IMR-90 (cell line): ENCODE measurements around the gene PTPRN2. TPM values are rescaled to one million over a fixed set of nuclear protein-coding genes. Genes with fewer than 3 reads are reported as not detected.

Source experiments
- ATAC-seq: fragments of 200-7000 bp; cut with Tn5 transposase; 2 replicates; pipeline ENCODE4 v1.9.1; 2020; ENCODE audit warnings: low read depth, mild to moderate bottlenecking, moderate library complexity
- BruUV-seq: library from RNA; stranded (reverse); fragments of 400-500 nt; replicated peaks from 2 replicates; lab custom pipeline; 2021; lab: Mats Ljungman, UMichigan
- CTCF ChIA-PET: fragments of 300-600 bp; formaldehyde crosslinking; extraction: SDS; loops from one replicate; lab custom pipeline; 2021; ENCODE audit warnings: antibody characterized with exemption; lab: Yijun Ruan, JAX
- POLR2A ChIA-PET: fragments of 300-600 bp; sonication (Branson Sonifier 250); formaldehyde crosslinking; loops from one replicate; lab custom pipeline; 2022; ENCODE audit warnings: antibody characterized with exemption; ENCODE audit not compliant: unreplicated experiment; lab: Charles Lee
- DNase-seq: peaks from one replicate; pipeline ENCODE4 v3.0.0; 2013
- H2AFZ ChIP-seq: replicated peaks from 2 replicates; pipeline ENCODE3; 2013; ENCODE audit warnings: low read length, mild to moderate bottlenecking; ENCODE audit not compliant: poor library complexity
- H2AK5ac ChIP-seq: 2 replicates; pipeline ENCODE4 v1.6.1; 2013; ENCODE audit warnings: low read depth, low read length, inconsistent platforms
- H2AK9ac ChIP-seq: replicated peaks from 2 replicates; pipeline ENCODE3; 2013; ENCODE audit warnings: mild to moderate bottlenecking, low read depth, low read length, moderate library complexity; ENCODE audit not compliant: poor library complexity
- H2BK120ac ChIP-seq: 2 replicates; pipeline ENCODE4 v1.6.1; 2013; ENCODE audit warnings: low read depth, low read length, inconsistent platforms
- H2BK15ac ChIP-seq: 3 replicates; pipeline ENCODE4 v1.6.1; 2013; ENCODE audit warnings: low read depth, low read length, inconsistent platforms
- H2BK20ac ChIP-seq: 2 replicates; pipeline ENCODE4 v1.6.1; 2013; ENCODE audit warnings: low read depth, mild to moderate bottlenecking, inconsistent platforms, low read length, moderate library complexity
- H2BK5ac ChIP-seq: 2 replicates; pipeline ENCODE4 v1.6.1; 2013; ENCODE audit warnings: mild to moderate bottlenecking, low read depth, low read length, inconsistent platforms; ENCODE audit not compliant: poor library complexity, severe bottlenecking
- H3K14ac ChIP-seq: replicated peaks from 2 replicates; pipeline ENCODE4 v1.6.1; 2013; ENCODE audit warnings: low read depth, low read length, inconsistent platforms
- H3K18ac ChIP-seq: 2 replicates; pipeline ENCODE4 v1.6.1; 2013; ENCODE audit warnings: low read depth, low read length, control low read depth
- H3K23ac ChIP-seq: 2 replicates; pipeline ENCODE4 v1.6.1; 2013; ENCODE audit warnings: low read depth, low read length, inconsistent platforms
- H3K27ac ChIP-seq: 2 replicates; pipeline ENCODE4 v1.5.1; 2013; ENCODE audit warnings: mild to moderate bottlenecking, control low read depth, low read length; ENCODE audit not compliant: insufficient read depth
- H3K27me3 ChIP-seq: 2 replicates; pipeline ENCODE4 v1.6.1; 2013; ENCODE audit warnings: low read length; ENCODE audit not compliant: control insufficient read depth, insufficient read depth
- H3K36me3 ChIP-seq: 2 replicates; pipeline ENCODE4 v1.6.1; 2013; ENCODE audit warnings: low read length, mixed read lengths; ENCODE audit not compliant: control insufficient read depth, insufficient read depth
- H3K4ac ChIP-seq: 2 replicates; pipeline ENCODE4 v1.6.1; 2013; ENCODE audit warnings: low read depth, low read length, inconsistent platforms
- H3K4me1 ChIP-seq: 2 replicates; pipeline ENCODE4 v1.6.1; 2013; ENCODE audit warnings: low read length, mixed read lengths; ENCODE audit not compliant: control insufficient read depth, insufficient read depth
- H3K4me2 ChIP-seq: 2 replicates; pipeline ENCODE4 v1.6.1; 2013; ENCODE audit warnings: low read depth, mild to moderate bottlenecking, control low read depth, low read length, moderate library complexity
- H3K4me3 ChIP-seq: 2 replicates; pipeline ENCODE4 v1.5.1; 2013; ENCODE audit warnings: low read depth, mild to moderate bottlenecking, control low read depth, low read length, moderate library complexity; ENCODE audit not compliant: insufficient read depth
- H3K56ac ChIP-seq: 2 replicates; pipeline ENCODE4 v1.6.1; 2013; ENCODE audit warnings: low read length, inconsistent platforms; ENCODE audit not compliant: insufficient read depth; ENCODE audit errors: extremely low read depth
- H3K79me1 ChIP-seq, 2 experiments: 2 replicates each; pipeline ENCODE4 v1.6.1; 2013; ENCODE audit warnings: low read length in 2 of 2, inconsistent platforms in 1 of 2, low read depth in 1 of 2
- H3K9ac ChIP-seq: 2 replicates; pipeline ENCODE4 v1.6.1; 2013; ENCODE audit warnings: low read depth, low read length, control low read depth
- H3K9me1 ChIP-seq: 2 replicates; pipeline ENCODE4 v1.6.1; 2013; ENCODE audit warnings: low read length, inconsistent platforms; ENCODE audit not compliant: insufficient read depth
- H3K9me3 ChIP-seq: 2 replicates; pipeline ENCODE4 v1.6.1; 2013; ENCODE audit warnings: low read length; ENCODE audit not compliant: control insufficient read depth, insufficient read depth
- H4K20me1 ChIP-seq: 2 replicates; pipeline ENCODE4 v1.6.1; 2013; ENCODE audit warnings: low read length, inconsistent platforms; ENCODE audit not compliant: insufficient read depth
- H4K5ac ChIP-seq: 2 replicates; pipeline ENCODE4 v1.6.1; 2013; ENCODE audit warnings: mild to moderate bottlenecking, low read depth, low read length, control low read depth
- H4K8ac ChIP-seq, 2 experiments: 2 replicates each; pipeline ENCODE4 v1.6.1; 2013; ENCODE audit warnings: low read depth in 2 of 2, low read length in 2 of 2, control low read depth in 1 of 2, inconsistent platforms in 1 of 2
- H4K91ac ChIP-seq: 2 replicates; pipeline ENCODE4 v1.6.1; 2013; ENCODE audit warnings: low read depth, low read length, inconsistent platforms; ENCODE audit not compliant: insufficient read depth
- BHLHE40 ChIP-seq: fragments of 150-350 bp; IDR thresholded peaks from 2 replicates; pipeline ENCODE4 v1.6.1; 2016; ENCODE audit warnings: mild to moderate bottlenecking, low read depth, low read length
- CEBPB ChIP-seq: IDR thresholded peaks from 2 replicates; pipeline ENCODE4 v1.6.1; 2012; ENCODE audit warnings: low read depth, low read length, improper control_type of control experiment
- CHD1 ChIP-seq: IDR thresholded peaks from 2 replicates; pipeline ENCODE4 v1.6.1; 2012; ENCODE audit warnings: low read depth, low read length, improper control_type of control experiment
- MAZ ChIP-seq: IDR thresholded peaks from 2 replicates; pipeline ENCODE4 v1.6.1; 2012; ENCODE audit warnings: low read depth, mild to moderate bottlenecking, low read length, improper control_type of control experiment, moderate library complexity, borderline replicate concordance
- NFE2L2 ChIP-seq: fragments of 150-350 bp; IDR thresholded peaks from 2 replicates; pipeline ENCODE4 v1.6.1; 2016; ENCODE audit warnings: low read depth, mild to moderate bottlenecking, low read length
- RAD21 ChIP-seq: IDR thresholded peaks from 2 replicates; pipeline ENCODE4 v1.6.1; 2012; ENCODE audit warnings: low read length, improper control_type of control experiment
- RCOR1 ChIP-seq: IDR thresholded peaks from 2 replicates; pipeline ENCODE4 v1.6.1; 2012; ENCODE audit warnings: mild to moderate bottlenecking, low read length, improper control_type of control experiment; ENCODE audit not compliant: insufficient replicate concordance
- RFX5 ChIP-seq: IDR thresholded peaks from 2 replicates; pipeline ENCODE4 v1.8.0; 2012; ENCODE audit warnings: low read depth, mild to moderate bottlenecking, low read length, moderate library complexity
- WGBS, 2 experiments: methylation state at CpG; one replicate each; pipeline versions ENCODE4 v1.1.5 to v1.1.7; 2013; ENCODE audit warnings: missing lambda C conversion rate in 2 of 2; ENCODE audit not compliant: insufficient read length in 1 of 2; ENCODE audit errors: extremely low coverage in 2 of 2; 5-methylcytosine and 5-hydroxymethylcytosine counted together
- dilution Hi-C: fragments of 300-500 bp; cut with HindIII; formaldehyde crosslinking; loops from one replicate; pipeline ENCODE4 v1.14.3; 2018; ENCODE audit warnings: low sequenced_read_pairs; ENCODE audit not compliant: unreplicated experiment
- in situ Hi-C: fragments of 300-500 bp; cut with MboI; formaldehyde crosslinking; loops from 3 replicates; pipeline ENCODE4 v1.14.3; 2019; ENCODE audit warnings: low sequenced_read_pairs, inconsistent platforms, mixed read lengths
- intact Hi-C: fragments of 100-400 bp; cut with micrococcal nuclease; formaldehyde crosslinking; loops from 2 replicates; pipeline ENCODE4 v1.10.0; 2022
- polyA plus RNA-seq, 3 experiments: library from polyadenylated mRNA; depleted of rRNA; stranded (reverse); fragments of >200 nt; gene quantifications; 2 replicates each; pipeline ENCODE4 v1.2.3, GENCODE V29; 2012; ENCODE audit warnings: low replicate concordance in 1 of 3
- total RNA-seq: library from RNA; depleted of rRNA; stranded (reverse); fragments of >200 nt; gene quantifications from 2 replicates; pipeline ENCODE4 v1.2.3, GENCODE V29; 2012
- TF ChIP-seq, protein P1 (sequence below): fragments of 150-350 bp; IDR thresholded peaks from 2 replicates; pipeline ENCODE4 v1.6.1; 2017; ENCODE audit warnings: mild to moderate bottlenecking, antibody characterized with exemption, low read length, low read depth
- TF ChIP-seq, protein P2 (sequence below): fragments of 150-350 bp; IDR thresholded peaks from 2 replicates; pipeline ENCODE4 v1.6.1; 2016; ENCODE audit warnings: low read depth, mild to moderate bottlenecking, low read length, moderate library complexity, borderline replicate concordance
- TF ChIP-seq, protein P3 (sequence below): conservative IDR thresholded peaks from 2 replicates; pipeline ENCODE4 v1.5.1; 2012; ENCODE audit warnings: mild to moderate bottlenecking, low read depth, low read length, improper control_type of control experiment

Gene PTPRN2
- total and polyA plus RNA-seq, 2 of the 4 experiments (the other 2 are of a cell fraction): 0.03 TPM; not detected in 1

DNA sequence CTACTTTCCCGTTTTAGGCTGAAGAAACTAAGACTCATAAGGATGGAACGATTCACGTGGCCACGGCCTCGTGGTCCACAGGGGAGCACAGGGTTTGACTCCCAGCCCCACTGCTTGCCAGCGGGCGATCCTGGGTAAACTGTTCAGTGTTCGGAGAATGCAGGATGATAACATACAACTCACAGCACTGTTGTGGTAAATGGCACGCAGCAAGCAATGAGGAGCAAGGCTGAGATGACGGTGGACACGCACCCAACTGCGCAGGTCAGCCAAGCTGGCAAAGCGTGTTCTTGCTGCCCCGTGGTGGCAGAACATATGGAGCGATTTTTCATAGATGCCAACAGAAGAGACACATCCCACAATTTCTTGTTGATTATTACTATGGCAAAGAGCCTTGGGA lies 978.1 kb downstream of the PTPRN2 start:
- Histone ChIP-seq H3K23ac (no peak overlapping the region), H4K91ac (no peak overlapping the region), H3K9me1 (no peaks in the 10 kb centered on the region), H2BK5ac (no peak overlapping the region), H2AK9ac (no peak overlapping the region), H3K56ac (no peak overlapping the region), H4K8ac (no peak overlapping the region), H3K4me3 (no peak overlapping the region), H3K36me3 (no peaks in the 10 kb centered on the region), H3K9ac (no peak overlapping the region), H3K27ac (no peak overlapping the region), H2BK20ac (no peak overlapping the region), H3K4me1 (no peaks in the 10 kb centered on the region), H3K4ac (no peak overlapping the region), H2AFZ (no peak overlapping the region), H2BK15ac (no peak overlapping the region), H4K20me1 (no peaks in the 10 kb centered on the region), H3K27me3 (no peaks in the 10 kb centered on the region), H3K18ac (no peak overlapping the region), H3K14ac (no peak overlapping the region), H3K79me1 (no peaks in the 10 kb centered on the region), H3K4me2 (no peak overlapping the region), H4K5ac (no peak overlapping the region), H3K9me3 (peaks cover 60% of the 10 kb centered on the region), H2BK120ac (no peak overlapping the region), H2AK5ac (no peak overlapping the region)
- dilution Hi-C loops (no loop called here), intact Hi-C loops (no loop called here), in situ Hi-C loops (no loop called here)
- TF ChIP-seq CEBPB: no peak
- TF ChIP-seq RAD21: no peak
- TF ChIP-seq RFX5: no peak
- TF ChIP-seq, protein P1, sequence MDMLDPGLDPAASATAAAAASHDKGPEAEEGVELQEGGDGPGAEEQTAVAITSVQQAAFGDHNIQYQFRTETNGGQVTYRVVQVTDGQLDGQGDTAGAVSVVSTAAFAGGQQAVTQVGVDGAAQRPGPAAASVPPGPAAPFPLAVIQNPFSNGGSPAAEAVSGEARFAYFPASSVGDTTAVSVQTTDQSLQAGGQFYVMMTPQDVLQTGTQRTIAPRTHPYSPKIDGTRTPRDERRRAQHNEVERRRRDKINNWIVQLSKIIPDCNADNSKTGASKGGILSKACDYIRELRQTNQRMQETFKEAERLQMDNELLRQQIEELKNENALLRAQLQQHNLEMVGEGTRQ: no peak
- no peak for TF ChIP-seq MAZ
- TF ChIP-seq, protein P2, sequence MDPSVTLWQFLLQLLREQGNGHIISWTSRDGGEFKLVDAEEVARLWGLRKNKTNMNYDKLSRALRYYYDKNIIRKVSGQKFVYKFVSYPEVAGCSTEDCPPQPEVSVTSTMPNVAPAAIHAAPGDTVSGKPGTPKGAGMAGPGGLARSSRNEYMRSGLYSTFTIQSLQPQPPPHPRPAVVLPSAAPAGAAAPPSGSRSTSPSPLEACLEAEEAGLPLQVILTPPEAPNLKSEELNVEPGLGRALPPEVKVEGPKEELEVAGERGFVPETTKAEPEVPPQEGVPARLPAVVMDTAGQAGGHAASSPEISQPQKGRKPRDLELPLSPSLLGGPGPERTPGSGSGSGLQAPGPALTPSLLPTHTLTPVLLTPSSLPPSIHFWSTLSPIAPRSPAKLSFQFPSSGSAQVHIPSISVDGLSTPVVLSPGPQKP: no peak
- TF ChIP-seq BHLHE40: no peak
- TF ChIP-seq, protein P3, sequence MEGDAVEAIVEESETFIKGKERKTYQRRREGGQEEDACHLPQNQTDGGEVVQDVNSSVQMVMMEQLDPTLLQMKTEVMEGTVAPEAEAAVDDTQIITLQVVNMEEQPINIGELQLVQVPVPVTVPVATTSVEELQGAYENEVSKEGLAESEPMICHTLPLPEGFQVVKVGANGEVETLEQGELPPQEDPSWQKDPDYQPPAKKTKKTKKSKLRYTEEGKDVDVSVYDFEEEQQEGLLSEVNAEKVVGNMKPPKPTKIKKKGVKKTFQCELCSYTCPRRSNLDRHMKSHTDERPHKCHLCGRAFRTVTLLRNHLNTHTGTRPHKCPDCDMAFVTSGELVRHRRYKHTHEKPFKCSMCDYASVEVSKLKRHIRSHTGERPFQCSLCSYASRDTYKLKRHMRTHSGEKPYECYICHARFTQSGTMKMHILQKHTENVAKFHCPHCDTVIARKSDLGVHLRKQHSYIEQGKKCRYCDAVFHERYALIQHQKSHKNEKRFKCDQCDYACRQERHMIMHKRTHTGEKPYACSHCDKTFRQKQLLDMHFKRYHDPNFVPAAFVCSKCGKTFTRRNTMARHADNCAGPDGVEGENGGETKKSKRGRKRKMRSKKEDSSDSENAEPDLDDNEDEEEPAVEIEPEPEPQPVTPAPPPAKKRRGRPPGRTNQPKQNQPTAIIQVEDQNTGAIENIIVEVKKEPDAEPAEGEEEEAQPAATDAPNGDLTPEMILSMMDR: no peak
- no peak for TF ChIP-seq RCOR1
- TF ChIP-seq CHD1: no peak
- no peak for TF ChIP-seq NFE2L2
- no TSS peak for BruUV-seq
- POLR2A ChIA-PET: no interaction called here
- CTCF ChIA-PET: no interaction called here
- no peak for ATAC-seq
- DNase-seq: no peak
- WGBS, 2 experiments: 75% methylated on average over 5 of the region's 15 CpGs; no CpG with 5 or more reads in 1 of the 2 experiments
